GM18873 (cell line): ENCODE data around the gene RER1.
"Not testable (repeated sequence)": the region's sequence is repeated elsewhere in the genome, so short reads cannot be mapped to it uniquely, and the experiment has no call there.

ENCODE experiments used
- ATAC-seq: cut with Tn5 transposase; IDR thresholded peaks from one replicate; pipeline ENCODE4 v1.9.1; 2021; ENCODE audit warnings: mild to moderate bottlenecking, moderate library complexity, moderate number of reproducible peaks; ENCODE audit not compliant: unreplicated experiment, low FRiP score

The RER1 gene

DNA sequence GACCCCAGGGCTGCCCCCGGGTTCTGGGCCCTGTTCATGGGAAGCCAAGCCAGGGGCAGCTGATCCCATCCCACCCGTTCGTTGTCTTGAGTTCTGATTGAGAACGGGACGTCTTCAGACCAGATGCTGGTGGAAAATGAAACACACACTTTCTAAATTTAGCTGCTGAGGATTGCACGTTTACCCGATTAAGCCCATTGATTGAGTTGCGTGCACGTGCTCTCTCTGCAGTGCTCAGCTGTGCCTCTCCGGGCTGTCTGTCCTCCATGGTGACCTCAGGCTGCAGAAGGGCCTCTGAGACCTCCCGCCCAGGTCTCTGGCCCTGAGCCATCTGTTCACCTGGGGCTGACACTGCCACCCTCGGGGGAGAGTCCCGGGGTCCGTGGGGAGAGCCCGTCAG is 47.7 kb downstream of the RER1 start:
- no peak for ATAC-seq

DNA sequence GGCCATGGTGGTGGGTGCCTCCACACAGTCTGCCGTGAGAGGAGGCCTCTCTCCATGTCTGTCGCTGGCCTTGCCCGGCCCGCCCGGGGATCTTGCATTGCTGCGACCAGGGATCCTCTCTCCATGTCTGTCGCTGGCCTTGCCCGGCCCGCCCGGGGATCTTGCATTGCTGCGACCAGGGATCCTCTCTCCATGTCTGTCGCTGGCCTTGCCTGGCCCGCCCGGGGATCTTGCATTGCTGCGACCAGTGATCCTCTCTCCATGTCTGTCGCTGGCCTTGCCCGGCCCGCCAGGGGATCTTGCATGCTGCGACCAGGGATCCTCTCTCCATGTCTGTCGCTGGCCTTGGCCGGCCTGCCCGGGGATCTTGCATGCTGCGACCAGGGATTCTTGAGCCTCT is 48.7 kb downstream of the RER1 start:
- ATAC-seq, result not testable (repeated sequence)

DNA sequence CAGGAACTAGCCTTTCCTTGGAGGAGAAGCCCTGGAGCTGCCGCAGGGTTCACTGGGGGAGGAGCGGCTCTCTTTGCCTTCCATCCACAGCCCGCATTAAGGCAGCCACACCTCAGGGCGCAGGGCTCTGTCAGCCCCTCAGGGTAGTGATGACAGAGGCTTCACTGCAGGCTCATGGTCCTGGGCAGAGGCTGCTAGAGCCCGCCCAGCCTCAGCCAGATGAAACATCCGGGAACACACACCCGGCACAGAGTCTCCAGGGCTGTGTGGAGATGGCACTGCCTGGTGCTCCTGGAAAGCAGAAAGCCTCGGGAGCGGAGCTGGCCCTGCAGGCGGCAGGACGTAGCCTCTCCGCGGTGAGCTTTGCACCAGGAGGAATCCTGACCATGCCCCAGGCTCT is 50.1 kb downstream of the RER1 start:
- ATAC-seq, result no peak

DNA sequence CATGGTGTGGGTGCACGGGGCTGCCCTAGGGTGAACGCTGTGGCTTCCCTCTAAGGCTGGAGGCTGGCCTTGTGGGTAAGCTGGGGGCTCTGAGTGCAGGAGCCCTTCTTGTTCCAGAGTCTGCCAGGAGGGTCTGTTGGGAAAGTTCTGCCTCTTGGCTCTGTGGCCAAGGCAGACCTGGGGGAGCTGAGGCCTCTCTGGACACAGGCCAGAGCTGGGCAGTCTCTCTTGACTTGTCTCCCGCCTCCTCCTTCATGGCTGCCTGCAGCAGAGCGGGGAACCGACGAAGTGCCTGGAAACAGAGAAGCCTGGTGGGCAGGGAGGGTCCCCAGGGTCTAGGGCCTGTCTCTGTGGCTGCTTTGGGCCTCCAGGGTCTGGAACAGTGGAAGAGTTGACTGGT is 51.0 kb downstream of the RER1 start:
- ATAC-seq, result no peak

GRCh38 chr1:2443277-2444137 is 51.9 kb downstream of the RER1 start:
- no peak for ATAC-seq

- no peak for ATAC-seq
Measured at GRCh38 chr1:2444138-2444591, 52.5 kb downstream of the RER1 start.

DNA sequence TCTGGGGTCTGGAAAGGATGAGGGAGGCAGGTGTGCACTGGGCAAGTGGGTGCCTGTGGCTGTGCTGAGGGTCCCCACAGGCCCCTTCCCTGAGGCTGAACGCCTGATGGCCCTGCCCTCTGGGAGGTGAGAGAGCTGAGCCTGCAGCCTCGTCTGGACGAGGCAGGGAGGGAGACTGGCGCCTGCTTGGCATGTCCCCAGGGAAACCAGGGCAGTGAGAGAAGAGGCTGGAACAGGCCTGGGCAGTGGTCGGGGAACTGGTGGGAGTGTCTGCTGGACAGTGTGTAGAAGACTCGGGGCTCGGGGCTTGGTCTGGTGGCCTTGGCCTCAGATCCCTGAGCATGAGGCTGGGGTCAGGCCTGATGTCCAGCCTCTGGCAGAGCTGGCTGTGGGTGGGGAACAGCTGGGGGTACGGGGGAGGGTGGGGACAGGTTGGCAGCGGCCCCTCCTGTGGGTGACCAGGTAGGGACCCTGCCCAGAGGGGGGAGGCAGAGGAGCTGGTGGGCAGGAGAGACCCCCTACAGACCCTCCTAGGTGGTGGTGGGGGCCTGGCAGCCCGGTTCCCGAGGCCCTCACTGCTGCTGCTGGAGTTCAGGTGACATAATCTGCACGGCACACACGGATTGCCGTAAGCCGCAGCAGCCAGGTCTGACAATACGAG is 53.7 kb downstream of the RER1 start:
- no peak for ATAC-seq

GRCh38 chr1:2445823-2446215 is 54.2 kb downstream of the RER1 start:
- ATAC-seq, result no peak

GRCh38 chr1:2446394-2446793 is 54.8 kb downstream of the RER1 start:
- no peak for ATAC-seq

- no peak for ATAC-seq
Measured at GRCh38 chr1:2446861-2447260, 55.2 kb downstream of the RER1 start.

GRCh38 chr1:2447276-2448097 is 55.8 kb downstream of the RER1 start:
- ATAC-seq, result no peak

DNA sequence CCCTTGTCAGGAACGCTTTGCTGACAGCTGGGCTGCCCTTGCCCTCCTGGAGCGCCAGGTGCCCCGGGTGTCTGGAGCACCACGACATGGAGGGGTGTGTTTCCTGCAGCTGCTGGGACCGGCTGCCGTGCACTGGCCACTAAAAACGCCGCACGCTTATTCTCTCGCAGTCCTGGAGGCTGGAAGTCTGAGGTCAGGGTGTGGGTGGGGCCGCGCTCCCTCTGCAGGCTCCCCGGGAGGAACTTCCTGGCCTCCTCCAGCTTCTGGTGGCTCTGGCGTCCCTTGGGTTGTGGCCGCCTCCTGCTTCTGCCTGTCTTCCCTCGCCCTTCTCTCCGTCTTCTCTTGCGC is 56.4 kb downstream of the RER1 start:
- no peak for ATAC-seq

DNA sequence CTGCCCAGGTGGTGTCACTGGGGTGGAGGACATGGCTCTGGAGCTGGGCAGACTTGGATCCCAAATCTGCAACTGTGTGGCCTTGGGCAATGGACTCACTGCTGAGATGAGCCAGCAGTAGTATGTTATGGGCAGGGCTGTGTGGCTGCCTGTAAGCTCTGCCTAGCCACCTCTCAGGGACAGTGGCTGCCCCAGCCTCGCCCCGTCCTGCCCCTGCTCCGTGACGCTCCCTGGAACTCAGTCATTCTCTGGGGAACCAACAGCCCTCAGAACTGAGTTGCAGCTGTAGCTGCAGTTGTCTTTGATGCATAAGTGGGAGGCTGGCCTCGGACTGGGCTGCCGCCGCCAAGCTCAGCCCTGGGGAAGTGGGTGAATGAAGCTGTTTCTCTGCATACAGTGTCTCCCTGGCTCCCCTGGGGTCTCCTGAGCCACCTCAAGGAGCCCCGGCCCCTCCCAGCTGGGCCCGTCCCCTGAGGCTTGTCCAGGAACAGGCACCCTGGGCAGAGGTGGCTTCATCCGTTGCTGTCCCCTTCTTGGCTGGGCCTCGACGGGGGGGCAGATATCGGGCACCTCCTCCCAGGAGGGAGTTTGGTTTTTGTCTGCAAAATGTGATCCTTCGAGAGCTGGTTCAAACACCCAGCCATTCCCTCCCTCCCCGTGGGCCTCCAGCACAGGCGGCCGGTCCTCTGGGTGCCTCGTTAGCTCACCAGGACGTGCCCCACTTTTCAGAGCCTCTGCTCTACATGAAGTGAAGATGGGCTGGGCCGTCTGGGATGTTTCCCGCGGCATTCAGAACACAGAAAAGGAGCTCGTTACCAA is 58.2 kb downstream of the RER1 start:
- no peak for ATAC-seq

DNA sequence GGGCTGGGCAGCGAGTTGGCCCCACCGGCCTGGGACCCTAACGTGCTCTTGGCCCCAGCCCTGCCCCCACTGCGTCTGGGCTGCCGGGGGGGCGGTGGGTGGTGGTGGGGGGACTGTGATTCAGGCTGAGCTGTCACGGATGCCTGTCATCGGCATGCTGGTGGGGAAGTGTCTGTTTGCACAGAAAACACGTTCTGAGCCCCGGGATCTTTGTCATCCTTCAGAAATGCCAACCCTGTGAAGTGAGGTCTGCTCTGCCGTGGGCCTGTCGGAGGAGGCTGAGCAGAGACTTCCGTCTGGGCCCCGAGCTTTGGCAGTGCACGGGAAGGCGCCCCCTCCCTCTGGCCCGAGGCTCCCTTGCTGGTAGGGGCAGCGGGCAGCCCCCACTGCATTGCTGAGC is 60.1 kb downstream of the RER1 start:
- no peak for ATAC-seq

DNA sequence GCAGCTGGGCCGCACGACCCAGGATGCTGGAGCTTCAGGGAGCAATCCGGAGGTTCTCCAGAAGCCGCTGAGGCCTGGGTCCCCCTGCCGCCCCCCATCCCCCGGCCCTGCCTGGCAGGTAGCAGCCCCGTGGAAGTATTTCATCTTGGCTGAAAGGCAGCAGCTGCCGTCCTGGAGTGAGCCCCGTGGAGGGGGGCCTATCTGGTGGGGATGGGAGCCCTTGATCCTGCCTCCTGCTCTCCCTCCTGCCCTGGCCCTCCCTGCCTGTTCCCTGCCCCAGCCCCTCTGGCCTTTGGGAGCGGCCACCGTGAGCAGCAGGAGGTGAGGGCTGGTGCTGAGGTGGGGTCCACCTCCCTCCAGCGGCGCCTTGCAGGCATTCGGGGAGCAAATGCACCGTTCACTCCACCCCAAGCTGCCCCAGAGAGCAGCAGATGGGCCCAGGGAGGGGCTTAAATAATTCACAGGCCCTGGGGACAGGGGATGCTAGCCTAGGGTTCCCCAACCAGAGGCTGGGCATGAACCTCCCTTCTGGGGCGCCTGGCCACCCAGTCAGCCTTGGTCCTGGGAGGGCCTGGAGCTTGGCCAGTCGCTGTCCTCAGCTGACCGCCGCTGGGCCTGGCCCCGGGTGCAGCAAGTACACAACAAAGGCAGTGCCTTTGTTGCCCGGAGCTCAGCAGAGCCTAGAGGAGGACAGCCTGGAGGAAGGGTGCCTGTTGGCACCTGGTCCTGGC is 60.7 kb downstream of the RER1 start:
- no peak for ATAC-seq

DNA sequence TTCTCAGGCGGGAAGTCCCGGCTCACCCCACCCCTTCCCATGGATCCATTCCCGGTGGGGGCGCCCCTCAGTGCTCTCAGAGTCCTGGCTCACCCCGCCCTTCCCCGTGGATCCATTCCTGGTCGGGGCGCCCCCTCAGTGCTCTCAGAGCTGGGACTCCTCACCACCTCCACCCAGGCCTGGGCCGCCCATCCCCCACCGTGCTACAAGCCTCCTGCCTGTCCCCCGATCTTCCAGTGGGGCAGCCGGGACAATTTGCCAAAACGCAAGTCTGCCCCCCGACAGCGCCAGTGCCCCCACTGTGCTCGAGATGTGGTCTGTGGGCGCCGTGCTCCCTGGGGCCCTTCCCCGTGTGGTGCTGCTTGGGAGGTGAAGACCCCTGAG is 61.3 kb downstream of the RER1 start:
- no peak for ATAC-seq

GRCh38 chr1:2454227-2454626 is 62.6 kb downstream of the RER1 start:
- no peak for ATAC-seq
